SK-N-SH (cell line): Measurements from ENCODE around the gene BCL2L13. TPM values are rescaled to one million over a fixed set of nuclear protein-coding genes. Genes with fewer than 3 reads are reported as not detected.

Experiments used
- CTCF ChIA-PET: fragments of 300-600, 350-600 bp; formaldehyde crosslinking; extraction: SDS; loops from one replicate; lab custom pipeline; 2021; lab: Yijun Ruan, JAX
- POLR2A ChIA-PET: fragments of 350-600 bp; sonication (Branson Sonifier 250); formaldehyde crosslinking; extraction: SDS; loops from one replicate; lab custom pipeline; 2020; ENCODE audit warnings: antibody characterized with exemption, inconsistent platforms; lab: Yijun Ruan, JAX
- DNase-seq: peaks from one replicate; pipeline ENCODE4 v3.0.0; 2012
- H2AFZ ChIP-seq: fragments of 200-600 bp; sonication (generic); 2 replicates; pipeline ENCODE4 v1.8.1; 2016; ENCODE audit warnings: antibody characterized with exemption, mild to moderate bottlenecking, low read depth
- H3F3A ChIP-seq: fragments of 200-600 bp; sonication (generic); replicated peaks from 2 replicates; pipeline ENCODE3; 2016; ENCODE audit warnings: antibody characterized with exemption, mild to moderate bottlenecking; ENCODE audit not compliant: insufficient read depth
- H3K27ac ChIP-seq, 2 experiments: fragments of 200-500 bp in 1 of 2; fragments of 200-600 bp in 1 of 2; sonication (Bioruptor generic) in 1 of 2; sonication (generic), shearing (Covaris generic) in 1 of 2; 2 replicates each; pipeline versions ENCODE4 v1.5.1 to v1.6.1; 2014 to 2016; ENCODE audit warnings: low read depth in 2 of 2, inconsistent platforms in 1 of 2, low read length in 1 of 2, mild to moderate bottlenecking in 1 of 2, mixed read lengths in 1 of 2
- H3K27me3 ChIP-seq: fragments of 200-600 bp; sonication (generic), shearing (Covaris generic); 2 replicates; pipeline ENCODE4 v1.6.1; 2016; ENCODE audit warnings: mixed run types; ENCODE audit not compliant: insufficient read depth
- H3K36me3 ChIP-seq, 2 experiments: fragments of 200-500 bp in 1 of 2; fragments of 200-600 bp in 1 of 2; sonication (Bioruptor generic) in 1 of 2; sonication (generic) in 1 of 2; replicated peaks in 1 of 2; 2 replicates each; pipeline versions ENCODE3 to v1.5.1; 2014 to 2016; ENCODE audit warnings: low read length in 1 of 2, mild to moderate bottlenecking in 1 of 2; ENCODE audit not compliant: insufficient read depth in 2 of 2, control insufficient read depth in 1 of 2
- H3K4me1 ChIP-seq, 2 experiments: fragments of 200-500 bp in 1 of 2; fragments of 200-600 bp in 1 of 2; sonication (Bioruptor generic) in 1 of 2; sonication (generic), shearing (Covaris generic) in 1 of 2; 2 replicates each; pipeline versions ENCODE4 v1.5.1 to v1.6.1; 2014 to 2016; ENCODE audit warnings: low read depth in 1 of 2, low read length in 1 of 2, mixed run types in 1 of 2; ENCODE audit not compliant: insufficient read depth in 2 of 2, control insufficient read depth in 1 of 2
- H3K4me2 ChIP-seq: fragments of 200-600 bp; sonication (generic), shearing (Covaris generic); 2 replicates; pipeline ENCODE4 v1.6.1; 2017; ENCODE audit warnings: mixed run types
- H3K4me3 ChIP-seq, 2 experiments: fragments of 200-500 bp in 1 of 2; fragments of 200-600 bp in 1 of 2; sonication (Bioruptor generic) in 1 of 2; sonication (generic), shearing (Covaris generic) in 1 of 2; 2 replicates each; pipeline versions ENCODE4 v1.5.1 to v1.8.1; 2014 to 2016; ENCODE audit warnings: low read depth in 2 of 2, inconsistent platforms in 1 of 2, low read length in 1 of 2, mild to moderate bottlenecking in 1 of 2, mixed read lengths in 1 of 2, moderate library complexity in 1 of 2
- H3K79me2 ChIP-seq: fragments of 200-600 bp; sonication (generic); 2 replicates; pipeline ENCODE4 v1.8.1; 2017; ENCODE audit warnings: mild to moderate bottlenecking; ENCODE audit not compliant: insufficient read depth
- H3K9ac ChIP-seq: fragments of 200-600 bp; sonication (generic); 2 replicates; pipeline ENCODE4 v1.6.1; 2017; ENCODE audit warnings: mixed run types
- H3K9me2 ChIP-seq: fragments of 200-600 bp; sonication (generic); 2 replicates; pipeline ENCODE4 v1.6.1; 2017; ENCODE audit warnings: mixed run types
- H3K9me3 ChIP-seq: fragments of 200-600 bp; sonication (generic); 2 replicates; pipeline ENCODE4 v1.6.1; 2017; ENCODE audit warnings: mixed run types, mild to moderate bottlenecking, moderate library complexity
- H4K20me1 ChIP-seq: fragments of 200-600 bp; sonication (generic); 2 replicates; pipeline ENCODE4 v1.6.1; 2017; ENCODE audit warnings: mild to moderate bottlenecking, mixed run types; ENCODE audit not compliant: insufficient read depth
- GABPA ChIP-seq: IDR thresholded peaks from 2 replicates; pipeline ENCODE4 v1.4.0; 2012; ENCODE audit warnings: low read depth, mild to moderate bottlenecking
- GATA2 ChIP-seq: sonication (generic); formaldehyde crosslinking; IDR thresholded peaks from 2 replicates; pipeline ENCODE4 v1.5.0; 2020; ENCODE audit warnings: mild to moderate bottlenecking, missing genetic modification reagents
- JUND ChIP-seq: IDR thresholded peaks from 2 replicates; pipeline ENCODE4 v1.4.0; 2012
- MEF2A ChIP-seq: IDR thresholded peaks from 2 replicates; pipeline ENCODE4 v1.4.0; 2012; ENCODE audit warnings: low read depth, borderline replicate concordance
- MXI1 ChIP-seq: IDR thresholded peaks from 2 replicates; pipeline ENCODE4 v1.6.1; 2012; ENCODE audit warnings: mild to moderate bottlenecking, low read depth, low read length, improper control_type of control experiment
- NFIC ChIP-seq: IDR thresholded peaks from 2 replicates; pipeline ENCODE4 v1.4.0; 2012; ENCODE audit warnings: borderline replicate concordance
- NRF1 ChIP-seq: IDR thresholded peaks from 2 replicates; pipeline ENCODE4 v1.6.1; 2012; ENCODE audit warnings: low read depth, mild to moderate bottlenecking, low read length
- PBX3 ChIP-seq: IDR thresholded peaks from 2 replicates; pipeline ENCODE4; 2012
- POLR2AphosphoS5 ChIP-seq: IDR thresholded peaks from 2 replicates; pipeline ENCODE4 v1.6.1; 2012; ENCODE audit warnings: low read depth, low read length
- RFX5 ChIP-seq: IDR thresholded peaks from 2 replicates; pipeline ENCODE4 v1.6.1; 2012; ENCODE audit warnings: mild to moderate bottlenecking, improper control_type of control experiment, low read length
- TCF12 ChIP-seq: IDR thresholded peaks from 2 replicates; pipeline ENCODE4 v1.4.0; 2012
- TEAD4 ChIP-seq: IDR thresholded peaks from 2 replicates; pipeline ENCODE4 v1.4.0; 2012; ENCODE audit warnings: mild to moderate bottlenecking, borderline replicate concordance; ENCODE audit not compliant: insufficient read depth
- USF1 ChIP-seq: IDR thresholded peaks from 2 replicates; pipeline ENCODE4 v1.4.0; 2012; ENCODE audit warnings: low read depth, borderline replicate concordance
- YY1 ChIP-seq: IDR thresholded peaks from 2 replicates; pipeline ENCODE4 v1.4.0; 2012; ENCODE audit warnings: low read depth, mild to moderate bottlenecking
- WGBS: methylation state at CpG from one replicate; pipeline ENCODE4 v1.1.6; 2017; ENCODE audit warnings: low lambda C conversion rate; 5-methylcytosine and 5-hydroxymethylcytosine counted together
- polyA plus RNA-seq, 3 experiments: library from polyadenylated mRNA; depleted of rRNA; stranded (reverse); fragments of >200 nt; gene quantifications; 2 replicates each; pipeline ENCODE4 v1.2.3, GENCODE V29; 2012
- TF ChIP-seq, protein P1 (sequence below): IDR thresholded peaks from 2 replicates; pipeline ENCODE4 v1.4.0; 2012; ENCODE audit warnings: low read depth, borderline replicate concordance
- TF ChIP-seq, protein P2 (sequence below): fragments of 200-600 bp; sonication (generic); IDR thresholded peaks from 2 replicates; pipeline ENCODE4 v1.6.1; 2017; ENCODE audit warnings: antibody characterized with exemption, mild to moderate bottlenecking, moderate library complexity

BCL2L13 gene
- polyA plus RNA-seq, 1 of the 3 experiments (the other 2 are of a cell fraction) = 37.1 TPM

GRCh38 chr22:17638432-17639246 lies at the start of gene BCL2L13 (continued):
- TF ChIP-seq GATA2 (CRISPR knock-in tag) = peak; percentile 52; the same call in 1 of the 2 replicates
- peak; percentile 81 for TF ChIP-seq GABPA
- no peak for TF ChIP-seq TCF12
- TF ChIP-seq NFIC = no peak
- peak; percentile 89 for TF ChIP-seq MXI1
- TF ChIP-seq, protein P1, sequence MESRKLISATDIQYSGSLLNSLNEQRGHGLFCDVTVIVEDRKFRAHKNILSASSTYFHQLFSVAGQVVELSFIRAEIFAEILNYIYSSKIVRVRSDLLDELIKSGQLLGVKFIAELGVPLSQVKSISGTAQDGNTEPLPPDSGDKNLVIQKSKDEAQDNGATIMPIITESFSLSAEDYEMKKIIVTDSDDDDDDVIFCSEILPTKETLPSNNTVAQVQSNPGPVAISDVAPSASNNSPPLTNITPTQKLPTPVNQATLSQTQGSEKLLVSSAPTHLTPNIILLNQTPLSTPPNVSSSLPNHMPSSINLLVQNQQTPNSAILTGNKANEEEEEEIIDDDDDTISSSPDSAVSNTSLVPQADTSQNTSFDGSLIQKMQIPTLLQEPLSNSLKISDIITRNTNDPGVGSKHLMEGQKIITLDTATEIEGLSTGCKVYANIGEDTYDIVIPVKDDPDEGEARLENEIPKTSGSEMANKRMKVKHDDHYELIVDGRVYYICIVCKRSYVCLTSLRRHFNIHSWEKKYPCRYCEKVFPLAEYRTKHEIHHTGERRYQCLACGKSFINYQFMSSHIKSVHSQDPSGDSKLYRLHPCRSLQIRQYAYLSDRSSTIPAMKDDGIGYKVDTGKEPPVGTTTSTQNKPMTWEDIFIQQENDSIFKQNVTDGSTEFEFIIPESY = no peak
- no peak for TF ChIP-seq MEF2A
- TF ChIP-seq POLR2AphosphoS5 = peak; percentile 89
- TF ChIP-seq NRF1 = no peak
- TF ChIP-seq USF1 = no peak
- TF ChIP-seq YY1 = peak; percentile 95

- H3K27ac ChIP-seq = no peak overlapping the region
- DNase-seq = no peak
- 89% methylated on average over 8 of the region's 10 CpGs for whole genome bisulfite sequencing
- POLR2A ChIA-PET = no interaction called here
- no peaks in the 10 kb centered on the region for H3K4me1 ChIP-seq
- H3K9me2 ChIP-seq = no peaks in the 10 kb centered on the region
- no peaks in the 10 kb centered on the region for H3K9me3 ChIP-seq
- H2AFZ ChIP-seq = no peak overlapping the region
- CTCF ChIA-PET = interaction anchor here (0.6 to 2.7 kb wide), 2 partner anchors 31 to 569 kb away, joined by 3 to 8 read pairs; no protein-coding TSS in a partner anchor
- TF ChIP-seq JUND (no peak), TEAD4 (no peak), RFX5 (no peak), PBX3 (no peak), GATA2 (CRISPR knock-in tag) (no peak)
- TF ChIP-seq, protein P2, sequence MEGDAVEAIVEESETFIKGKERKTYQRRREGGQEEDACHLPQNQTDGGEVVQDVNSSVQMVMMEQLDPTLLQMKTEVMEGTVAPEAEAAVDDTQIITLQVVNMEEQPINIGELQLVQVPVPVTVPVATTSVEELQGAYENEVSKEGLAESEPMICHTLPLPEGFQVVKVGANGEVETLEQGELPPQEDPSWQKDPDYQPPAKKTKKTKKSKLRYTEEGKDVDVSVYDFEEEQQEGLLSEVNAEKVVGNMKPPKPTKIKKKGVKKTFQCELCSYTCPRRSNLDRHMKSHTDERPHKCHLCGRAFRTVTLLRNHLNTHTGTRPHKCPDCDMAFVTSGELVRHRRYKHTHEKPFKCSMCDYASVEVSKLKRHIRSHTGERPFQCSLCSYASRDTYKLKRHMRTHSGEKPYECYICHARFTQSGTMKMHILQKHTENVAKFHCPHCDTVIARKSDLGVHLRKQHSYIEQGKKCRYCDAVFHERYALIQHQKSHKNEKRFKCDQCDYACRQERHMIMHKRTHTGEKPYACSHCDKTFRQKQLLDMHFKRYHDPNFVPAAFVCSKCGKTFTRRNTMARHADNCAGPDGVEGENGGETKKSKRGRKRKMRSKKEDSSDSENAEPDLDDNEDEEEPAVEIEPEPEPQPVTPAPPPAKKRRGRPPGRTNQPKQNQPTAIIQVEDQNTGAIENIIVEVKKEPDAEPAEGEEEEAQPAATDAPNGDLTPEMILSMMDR = no peak
- H3K4me3 ChIP-seq = no peak overlapping the region
- H3K27me3 ChIP-seq = no peaks in the 10 kb centered on the region
- H4K20me1 ChIP-seq = no peaks in the 10 kb centered on the region
- H3K79me2 ChIP-seq = no peaks in the 10 kb centered on the region
- no peak overlapping the region for H3K9ac ChIP-seq
- no peaks in the 10 kb centered on the region for H3F3A ChIP-seq
- no peak overlapping the region for H3K4me2 ChIP-seq
- H3K36me3 ChIP-seq = peaks cover 23 to 43% of the 10 kb centered on the region in 2 experiments
Measured at GRCh38 chr22:17589810-17590375, 48.7 kb upstream of the BCL2L13 start.
